HG02943 (cell line): ENCODE results near the gene ALKBH4.
"Not testable (repeated sequence)": the region's sequence is repeated elsewhere in the genome, so short reads cannot be mapped to it uniquely, and the experiment has no call there.

Experiments used
- ATAC-seq: cut with Tn5 transposase; IDR thresholded peaks from one replicate; pipeline ENCODE4 v1.9.1; 2021; ENCODE audit warnings: mild to moderate bottlenecking, low read depth, moderate library complexity; ENCODE audit not compliant: unreplicated experiment

ALKBH4 gene

GRCh38 chr7:102479209-102479584, 14.5 kb upstream of the ALKBH4 start:
- ATAC-seq, result peak; percentile 16

- ATAC-seq, result peak; percentile 80
These were observed 13.9 kb upstream of the ALKBH4 start, which contains the start of gene POLR2J for GRCh38 chr7:102478314-102479208. TSS of gene POLR2J (minus strand) at chr7:102478922. CDS start at chr7:102478860, 62 bp downstream.

GRCh38 chr7:102474736-102475435, 10.2 kb upstream of the ALKBH4 start:
- not testable (repeated sequence) for ATAC-seq

GRCh38 chr7:102474116-102474515, 9.5 kb upstream of the ALKBH4 start:
- ATAC-seq, result not testable (repeated sequence)

- no peak for ATAC-seq
These were observed 8.8 kb upstream of the ALKBH4 start for GRCh38 chr7:102473271-102473991.

GRCh38 chr7:102472126-102473041, 7.7 kb upstream of the ALKBH4 start:
- no peak for ATAC-seq

- ATAC-seq, result no peak
These were observed 7.1 kb upstream of the ALKBH4 start for GRCh38 chr7:102471791-102472125.

- no peak for ATAC-seq
These were observed 5.5 kb upstream of the ALKBH4 start for GRCh38 chr7:102469972-102470825.

- no peak for ATAC-seq
These were observed 4.8 kb upstream of the ALKBH4 start for GRCh38 chr7:102469351-102469971.

- no peak for ATAC-seq
These were observed 4.1 kb upstream of the ALKBH4 start for GRCh38 chr7:102468478-102469350.

GRCh38 chr7:102467581-102468477, 3.2 kb upstream of the ALKBH4 start:
- ATAC-seq, result no peak

GRCh38 chr7:102466097-102466496, 1.4 kb upstream of the ALKBH4 start:
- ATAC-seq, result no peak

- ATAC-seq, result peak; percentile 12
These were observed 654 bp downstream of the ALKBH4 start for GRCh38 chr7:102463841-102464576.

GRCh38 chr7:102460467-102460866, 4.2 kb downstream of the ALKBH4 start:
- no peak for ATAC-seq

- ATAC-seq, result no peak
These were observed 5.3 kb downstream of the ALKBH4 start for GRCh38 chr7:102459221-102459844.
